Fibroblast of skin of left biceps (primary cell): ENCODE results near the gene BSN.

Experiments used
- DNase-seq, 2 experiments: peaks; one replicate each; pipeline ENCODE4 v3.0.0-alpha.2; 2013; ENCODE audit warnings: low read depth in 2 of 2

Gene BSN

DNA sequence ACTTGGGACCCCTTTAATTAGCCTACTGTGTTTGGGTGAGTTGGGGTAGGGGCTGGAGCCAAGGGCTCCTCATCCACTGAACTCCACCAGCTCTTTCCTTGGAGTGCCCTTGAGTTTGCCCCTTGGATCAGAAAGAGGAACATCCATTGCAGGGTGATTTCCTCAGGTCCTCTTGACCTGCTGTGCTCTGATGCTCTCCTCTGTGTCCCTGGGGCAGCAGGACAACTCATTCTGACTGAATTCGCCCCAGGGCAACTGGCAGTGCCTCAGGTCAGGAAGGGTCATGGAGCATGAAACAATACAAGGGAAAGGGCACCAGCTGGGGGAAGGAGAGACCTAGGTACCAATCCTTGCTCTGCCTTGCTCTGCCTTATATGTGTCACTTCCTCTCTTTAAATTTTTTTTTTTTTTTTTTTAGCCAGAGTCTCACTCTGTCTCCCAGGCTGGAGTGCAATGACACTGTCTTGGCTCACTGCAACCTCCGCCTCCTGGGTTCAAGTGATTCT is 47.8 kb downstream of the BSN start:
- no peak for DNase-seq

DNA sequence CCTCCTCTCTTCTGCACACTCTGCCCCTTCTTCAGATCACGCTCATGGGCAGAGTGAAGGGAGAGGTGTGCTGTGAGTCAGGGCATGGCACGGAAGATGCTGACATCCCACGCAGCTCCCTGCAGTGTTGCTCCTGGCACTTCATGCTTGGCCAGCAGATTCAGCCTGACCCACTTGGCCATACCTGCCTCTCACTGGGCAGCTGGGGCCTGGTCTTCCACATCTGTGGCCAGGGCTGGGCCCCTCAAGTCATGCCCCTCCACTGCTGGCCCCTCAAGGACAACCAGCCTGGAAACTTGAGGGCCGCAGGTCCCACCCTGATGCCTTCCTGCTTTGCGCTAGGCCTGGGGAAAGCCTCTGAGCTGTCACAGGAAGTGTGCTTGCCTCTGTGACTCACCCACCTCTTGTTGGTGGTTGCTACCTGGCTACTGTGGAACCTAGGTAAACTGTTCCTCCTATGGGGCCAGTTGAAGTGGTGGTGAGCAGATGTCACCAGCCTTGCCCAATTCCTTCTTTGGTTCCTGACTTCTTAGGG is 48.7 kb downstream of the BSN start:
- DNase-seq = no peak

DNA sequence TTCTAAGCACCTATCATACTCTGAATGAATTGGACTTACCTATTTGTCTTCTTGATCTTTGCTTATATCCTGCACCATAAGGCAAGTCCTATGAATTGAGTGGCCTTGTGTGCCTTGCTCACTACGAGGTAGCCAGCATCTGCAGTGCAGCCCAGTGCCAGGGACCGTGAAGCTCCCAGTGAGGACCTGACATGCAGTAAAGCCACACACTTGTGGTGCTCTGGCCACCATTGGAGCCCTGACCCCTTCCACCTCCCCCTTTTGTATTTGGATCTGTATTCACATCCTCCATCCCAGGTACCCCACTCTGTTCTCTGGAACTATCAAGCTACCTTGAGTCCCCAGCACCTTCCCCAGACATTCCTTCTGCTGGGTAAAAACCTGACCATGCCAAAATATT is 52.1 kb downstream of the BSN start:
- no peak for DNase-seq

DNA sequence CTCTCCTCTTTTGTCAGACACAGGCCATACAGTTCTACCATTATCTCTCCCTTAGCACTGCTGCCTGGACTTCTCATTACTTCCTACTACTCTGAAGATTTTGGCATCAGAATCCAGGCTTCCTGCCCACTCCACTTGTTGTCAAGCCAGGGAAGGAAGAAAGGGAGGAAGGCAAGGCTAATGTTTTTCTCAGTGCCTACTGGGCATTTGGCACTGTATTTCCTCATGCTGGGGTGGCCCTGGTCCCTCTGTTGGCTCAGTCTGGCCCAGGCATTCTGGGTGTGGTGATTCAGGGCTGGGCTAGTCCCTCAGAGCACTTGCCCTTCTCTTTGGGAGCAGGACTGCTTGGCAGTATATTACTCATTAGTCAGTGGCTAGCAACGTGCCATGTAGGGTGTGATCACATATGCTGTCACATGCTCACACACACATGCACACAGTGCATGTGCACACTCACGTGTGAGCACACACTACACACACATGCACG is 52.9 kb downstream of the BSN start:
- DNase-seq = no peak

DNA sequence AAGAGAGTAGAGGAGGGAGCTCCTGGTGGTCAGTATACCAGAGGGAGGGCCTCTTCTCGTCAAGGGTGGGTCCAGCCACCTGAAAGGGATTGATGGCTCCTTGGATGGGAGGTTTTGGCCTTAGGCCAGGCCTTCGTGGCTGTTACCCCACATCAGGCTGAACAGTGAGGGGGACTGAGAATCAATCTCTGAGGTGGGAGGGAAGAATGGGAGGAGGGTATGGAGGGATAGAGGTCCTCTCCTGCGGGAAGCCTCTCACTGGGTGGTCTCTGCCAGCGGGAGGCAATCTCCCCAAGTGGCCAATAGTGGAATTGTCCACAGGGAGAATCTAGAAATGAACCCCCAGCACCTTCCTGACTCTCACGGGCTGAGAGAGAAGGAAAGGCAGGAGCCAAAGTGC is 53.5 kb downstream of the BSN start:
- DNase-seq = no peak

DNA sequence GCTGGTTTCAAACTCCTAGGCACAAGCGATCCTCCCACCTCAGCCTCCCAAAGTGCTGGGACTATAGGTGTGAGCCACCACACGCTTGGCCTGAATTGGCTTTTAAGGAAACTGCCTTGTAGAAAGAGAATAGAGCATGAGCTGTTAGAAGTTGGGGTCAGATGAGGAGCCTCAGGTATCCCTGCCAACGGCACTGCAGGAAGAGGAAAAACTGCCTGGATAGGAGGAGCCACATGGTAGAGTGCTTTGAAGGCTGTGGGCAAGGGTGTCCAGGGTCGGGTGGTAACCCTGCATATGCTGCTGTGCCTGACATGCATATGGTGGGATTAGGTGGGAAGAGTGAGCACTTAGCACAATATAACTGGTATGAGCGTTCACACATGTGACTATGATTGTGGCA is 55.0 kb downstream of the BSN start:
- DNase-seq = no peak

DNA sequence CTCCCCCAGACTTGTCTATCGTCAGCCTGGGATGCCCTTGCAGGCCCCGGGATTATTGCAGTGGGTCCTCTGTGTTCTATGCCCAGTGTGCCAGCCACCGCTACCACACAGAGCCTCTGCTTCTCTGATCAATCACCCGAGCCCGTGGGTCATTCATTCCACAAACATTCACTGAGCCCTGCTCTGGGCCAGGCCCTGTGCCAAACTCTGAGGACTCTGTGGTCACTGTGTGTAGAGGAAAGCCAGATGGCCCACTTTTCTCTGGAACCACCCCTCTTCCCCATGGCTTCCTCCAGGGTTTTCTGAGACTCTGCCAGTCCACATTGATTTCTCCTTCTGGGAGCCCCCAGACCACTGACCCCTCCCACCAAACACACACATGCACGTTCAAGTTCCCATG is 55.5 kb downstream of the BSN start:
- no peak for DNase-seq

DNA sequence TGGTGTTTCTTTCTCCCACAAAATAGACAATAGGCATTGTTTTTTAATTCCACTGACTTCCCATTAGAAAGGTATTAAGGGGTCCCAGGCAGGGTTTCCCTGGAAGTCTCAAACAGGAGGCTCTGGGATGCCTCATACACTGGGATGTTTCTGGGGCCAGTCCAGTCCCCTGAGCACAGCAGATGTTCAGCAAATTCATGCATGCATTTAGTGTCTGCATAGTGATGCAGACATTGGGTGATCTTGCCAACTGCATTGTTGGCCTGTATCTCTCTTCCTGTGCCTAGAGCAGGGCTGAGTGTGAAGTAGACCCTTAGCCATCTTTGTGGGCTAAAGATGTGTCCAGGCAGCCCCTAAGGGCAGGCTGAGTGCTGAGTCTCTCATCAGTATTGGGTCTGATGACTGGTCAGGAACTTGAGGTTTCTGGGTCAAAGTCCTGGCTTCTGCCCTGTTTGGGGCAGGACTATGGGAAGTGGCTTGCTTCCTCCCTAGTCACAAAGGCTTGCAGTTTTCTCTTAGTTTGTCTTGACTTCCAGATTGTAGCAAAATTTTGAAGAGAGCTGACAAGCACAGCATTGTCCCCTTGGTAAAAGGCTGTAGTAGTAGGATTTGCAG is 56.5 kb downstream of the BSN start:
- no peak for DNase-seq

DNA sequence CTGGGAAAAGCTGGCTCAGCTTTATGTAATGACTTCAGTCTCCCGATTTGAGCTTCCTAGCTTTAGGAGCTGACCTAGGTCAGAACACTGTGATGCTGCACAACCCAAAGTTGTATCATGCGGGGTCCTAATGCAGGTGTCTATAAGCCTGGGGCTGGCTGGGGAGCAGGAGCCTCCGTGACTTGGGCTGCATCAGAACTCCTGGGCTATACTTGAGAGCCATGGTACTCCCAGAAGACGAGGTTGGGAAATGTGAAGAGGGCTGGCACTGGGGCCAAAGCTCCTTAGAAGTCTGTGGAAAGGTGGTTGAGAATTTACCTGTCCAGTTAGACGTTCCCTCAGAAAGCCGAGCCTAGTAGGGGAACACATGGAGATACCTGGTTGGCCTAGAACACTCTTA is 57.0 kb downstream of the BSN start:
- DNase-seq = no peak

DNA sequence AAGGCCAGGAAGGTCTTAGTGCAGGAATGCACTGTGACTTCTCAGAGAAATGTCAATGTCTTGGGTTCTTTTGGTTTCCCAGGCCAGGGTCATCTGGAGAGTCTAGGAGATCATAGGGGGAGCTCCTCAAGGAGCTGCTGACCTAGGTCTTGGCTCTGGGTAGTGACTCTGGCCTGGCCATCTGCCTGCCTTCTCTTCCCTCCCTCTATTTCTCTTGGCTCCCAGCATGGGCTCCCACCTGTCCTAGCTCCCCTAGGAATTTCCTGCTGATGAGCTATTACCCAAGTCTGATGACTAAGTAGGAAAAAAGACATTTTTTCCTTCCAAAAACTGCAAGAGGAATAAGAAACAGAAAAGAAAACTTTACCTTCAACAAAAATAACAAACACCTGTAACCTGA is 57.4 kb downstream of the BSN start:
- DNase-seq = no peak

DNA sequence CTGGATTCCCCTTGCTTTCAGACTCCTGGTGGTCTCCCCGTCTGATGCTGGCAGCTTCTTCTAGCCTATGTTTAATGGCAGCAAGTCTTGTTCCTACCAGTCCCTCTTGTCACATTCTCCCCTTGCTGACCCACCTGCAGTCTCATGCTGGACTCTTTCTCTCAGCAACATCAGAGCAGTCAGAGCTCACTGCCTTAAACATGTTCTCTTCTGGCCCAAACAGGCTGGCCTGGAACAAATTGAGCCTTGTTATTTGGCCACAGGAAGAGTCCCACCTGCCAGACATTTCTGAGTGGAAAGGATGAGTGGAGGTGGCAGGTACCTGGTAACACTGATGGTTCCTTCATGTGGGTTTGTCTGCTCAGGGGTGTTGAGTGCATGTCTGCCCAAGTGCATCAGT is 60.7 kb downstream of the BSN start:
- no peak for DNase-seq

DNA sequence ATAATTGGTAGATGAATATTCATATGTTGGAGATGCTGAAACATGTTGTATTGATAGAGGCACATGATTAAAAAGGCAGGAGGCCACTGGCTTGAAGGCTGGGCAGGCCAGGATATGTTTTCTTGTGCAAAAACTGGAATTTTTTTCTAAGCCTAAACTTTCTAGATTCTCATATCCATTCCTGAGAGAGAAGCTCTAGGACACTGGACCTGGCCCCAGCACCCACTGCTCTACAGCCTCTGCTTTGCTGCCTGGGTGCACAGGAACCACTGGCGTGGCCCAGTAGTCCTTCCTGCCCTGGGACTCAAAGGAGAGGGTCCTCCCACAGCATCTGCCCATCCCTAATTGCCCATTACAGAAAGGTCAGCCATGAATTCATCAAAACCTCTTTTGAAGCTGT is 61.8 kb downstream of the BSN start:
- no peak for DNase-seq

DNA sequence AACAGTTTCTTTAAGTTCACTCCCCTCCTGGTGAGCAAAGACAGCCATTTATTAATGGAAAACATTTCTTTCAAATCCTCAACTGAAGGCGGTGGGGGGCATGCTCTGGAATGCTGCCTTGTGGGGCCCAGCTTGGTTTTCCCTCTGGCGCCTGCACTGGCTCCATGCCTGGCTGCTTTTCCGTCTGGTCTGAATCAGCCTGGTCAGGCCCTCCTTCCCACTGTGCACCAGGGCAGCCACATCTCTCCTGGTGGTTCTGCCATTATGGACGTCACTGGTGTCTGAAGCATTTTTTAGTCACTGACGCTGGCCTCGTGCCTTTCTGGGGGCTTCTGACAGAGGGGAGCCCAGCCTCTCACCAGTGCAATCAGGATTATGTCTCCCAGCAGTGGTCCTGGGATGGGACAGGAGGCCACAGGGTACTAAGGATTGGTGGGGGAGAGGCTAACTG is 62.2 kb downstream of the BSN start:
- DNase-seq = peak; percentile 69

DNA sequence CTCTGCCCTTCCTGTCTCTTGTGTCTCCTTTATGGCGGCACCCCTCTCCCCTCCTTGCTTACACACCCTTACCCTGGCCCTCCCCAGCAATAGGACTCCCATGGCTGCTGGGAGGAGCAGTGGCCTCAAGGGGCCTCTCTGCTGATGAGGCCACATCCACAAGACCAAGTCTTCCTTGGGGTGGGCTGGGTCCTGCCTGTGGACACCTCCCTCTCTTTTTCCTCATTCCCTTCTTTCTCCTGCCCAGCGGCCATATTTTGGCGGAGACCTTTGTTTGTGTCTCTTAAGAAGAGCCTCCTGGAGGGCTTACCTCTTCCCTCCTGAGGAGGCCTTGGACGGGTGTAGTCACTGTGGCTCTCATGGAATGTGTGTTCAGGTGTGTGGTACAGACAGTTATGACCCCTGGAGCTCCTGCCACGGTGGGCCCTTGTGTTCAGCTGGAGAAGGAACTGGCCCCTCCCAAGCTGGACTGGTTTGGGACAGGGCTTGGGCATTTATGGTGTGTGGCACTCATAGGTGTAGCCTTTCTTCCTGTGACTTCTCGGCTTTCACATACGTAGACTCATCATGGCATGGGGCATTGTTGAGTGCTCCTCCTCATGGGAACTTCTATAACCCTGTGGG is 63.2 kb downstream of the BSN start:
- DNase-seq = no peak

DNA sequence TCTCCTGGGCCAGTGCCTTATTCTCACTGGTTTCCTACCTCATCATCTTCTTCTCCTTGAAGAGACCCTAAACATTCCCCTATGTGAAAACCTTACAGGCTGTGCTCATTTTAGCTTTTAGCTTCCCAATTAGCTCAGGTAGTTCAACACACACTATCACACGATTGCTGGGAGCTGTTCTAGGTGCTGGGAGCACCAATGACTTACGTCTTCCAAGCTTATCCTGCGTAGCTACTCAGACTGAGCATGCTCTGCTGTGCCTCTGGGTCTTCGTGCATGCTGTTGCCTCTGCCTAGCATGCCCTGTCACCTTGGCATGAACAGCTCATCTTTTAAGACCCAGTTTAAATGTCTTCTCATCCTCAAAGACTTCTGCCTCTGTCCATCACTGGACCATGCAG is 64.1 kb downstream of the BSN start:
- DNase-seq = no peak

DNA sequence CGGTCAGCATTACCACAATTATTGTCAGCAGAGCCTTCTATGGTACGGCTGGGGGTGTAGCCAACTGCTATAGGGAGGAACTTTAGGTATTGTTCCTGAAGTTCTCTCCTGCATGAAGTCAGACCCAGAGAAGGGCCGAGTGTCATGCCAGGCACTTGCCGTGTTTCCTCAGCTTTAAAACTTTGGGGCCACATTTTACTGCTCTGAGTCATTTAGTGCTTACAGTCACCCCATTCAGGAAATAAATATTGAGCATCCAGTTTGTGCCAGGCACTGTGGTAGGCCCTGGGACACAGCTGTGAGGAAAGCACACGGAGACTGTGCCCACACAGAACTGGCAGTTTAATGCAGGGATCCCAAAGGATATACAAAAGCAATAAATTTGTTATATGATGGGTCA is 65.4 kb downstream of the BSN start:
- no peak for DNase-seq

DNA sequence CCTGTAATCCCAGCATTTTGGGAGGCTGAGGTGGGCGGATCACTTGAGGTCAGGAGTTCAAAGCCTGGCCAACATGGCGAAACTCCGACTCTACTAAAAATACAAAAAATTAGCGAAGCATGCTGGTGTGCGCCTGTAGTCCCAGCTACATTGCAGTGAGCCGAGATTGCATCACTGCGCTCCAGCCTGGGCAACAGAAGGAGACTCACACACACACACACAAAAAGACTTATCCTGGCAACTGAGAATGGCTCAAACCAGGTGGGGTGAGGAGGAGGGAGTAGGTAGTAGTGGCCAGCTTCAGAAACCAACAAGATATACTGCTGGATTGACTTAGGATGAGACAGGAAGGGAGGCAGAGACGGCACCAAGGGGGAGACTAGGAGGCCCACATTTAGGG is 66.5 kb downstream of the BSN start:
- no peak for DNase-seq

DNA sequence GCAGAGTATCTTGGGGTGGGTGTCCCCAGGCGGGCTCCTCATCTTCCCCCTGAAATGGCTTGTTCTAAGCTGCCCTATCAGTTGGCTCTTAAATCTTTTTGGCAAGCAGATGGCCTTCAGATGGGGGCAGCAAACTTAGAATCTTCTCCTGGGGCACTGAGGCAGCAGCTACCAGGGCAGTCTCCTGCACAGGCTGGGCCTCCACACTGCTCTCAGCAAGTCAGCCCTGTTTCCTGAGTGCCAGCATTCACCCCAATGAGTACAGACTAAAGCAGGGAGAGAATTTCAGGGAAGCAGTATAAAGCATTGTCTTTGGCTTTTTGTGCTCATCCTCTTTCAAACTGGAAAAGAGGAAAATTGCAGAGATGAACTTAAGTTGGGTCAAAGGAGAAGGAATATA is 68.8 kb downstream of the BSN start:
- no peak for DNase-seq

DNA sequence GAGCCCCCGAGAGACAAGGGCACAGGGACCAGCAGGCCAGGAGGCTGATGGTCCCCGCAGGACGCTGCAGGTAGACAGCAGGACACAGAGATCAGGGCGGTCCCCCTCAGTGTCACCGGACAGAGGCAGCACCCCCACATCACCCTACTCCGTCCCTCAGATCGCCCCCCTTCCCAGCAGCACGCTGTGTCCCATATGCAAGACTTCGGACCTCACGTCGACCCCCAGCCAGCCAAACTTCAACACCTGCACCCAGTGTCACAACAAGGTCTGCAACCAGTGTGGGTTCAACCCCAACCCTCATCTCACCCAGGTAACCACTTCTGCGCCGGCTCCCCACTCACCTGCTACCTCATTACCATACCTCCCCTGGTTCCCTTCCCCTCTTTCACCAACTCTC is 70.8 kb downstream of the BSN start:
- no peak for DNase-seq

DNA sequence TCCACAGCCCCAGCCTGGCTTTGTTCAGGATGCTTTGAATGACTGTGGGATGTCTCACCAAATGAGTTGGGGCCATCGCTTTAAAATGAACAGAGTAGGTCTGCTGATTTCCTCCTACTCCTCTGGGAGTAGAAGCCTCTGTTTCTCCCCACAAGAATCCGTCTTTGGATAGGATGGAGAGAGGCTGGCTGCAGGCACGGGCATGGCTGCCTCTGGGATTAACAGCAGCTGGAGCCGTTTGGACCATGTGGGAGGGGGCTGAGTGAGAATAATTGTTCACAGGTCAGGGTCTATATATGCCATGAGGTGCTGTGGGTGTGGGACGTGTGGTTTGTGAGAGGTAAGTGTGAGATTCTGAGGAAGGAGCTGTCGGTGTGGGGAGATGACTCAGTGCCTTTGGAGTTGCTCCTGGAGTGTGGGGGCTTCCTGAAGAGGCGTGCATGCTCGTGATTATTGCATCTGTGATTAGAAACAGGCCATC is 71.9 kb downstream of the BSN start:
- peak; percentile 66 to 73 for DNase-seq

DNA sequence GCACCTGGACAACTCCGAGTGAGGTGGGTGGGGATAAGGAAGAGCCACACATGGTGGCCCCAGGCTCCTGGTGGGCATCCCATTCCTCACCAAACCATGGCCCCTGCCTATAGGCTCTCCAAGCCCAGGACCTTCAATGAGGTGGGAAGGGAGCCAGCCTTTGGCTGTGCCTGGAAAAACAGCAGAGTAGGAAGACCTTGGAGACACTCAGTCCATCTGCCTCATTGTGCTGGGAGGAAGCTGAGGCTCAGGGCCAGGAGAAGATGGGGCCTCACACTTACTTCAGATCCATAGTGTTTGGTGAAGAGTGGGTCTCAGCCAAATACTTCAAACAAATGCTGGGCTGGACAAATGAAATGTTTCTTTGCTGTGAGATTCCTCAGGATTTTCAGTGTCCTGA is 72.5 kb downstream of the BSN start:
- DNase-seq = no peak

DNA sequence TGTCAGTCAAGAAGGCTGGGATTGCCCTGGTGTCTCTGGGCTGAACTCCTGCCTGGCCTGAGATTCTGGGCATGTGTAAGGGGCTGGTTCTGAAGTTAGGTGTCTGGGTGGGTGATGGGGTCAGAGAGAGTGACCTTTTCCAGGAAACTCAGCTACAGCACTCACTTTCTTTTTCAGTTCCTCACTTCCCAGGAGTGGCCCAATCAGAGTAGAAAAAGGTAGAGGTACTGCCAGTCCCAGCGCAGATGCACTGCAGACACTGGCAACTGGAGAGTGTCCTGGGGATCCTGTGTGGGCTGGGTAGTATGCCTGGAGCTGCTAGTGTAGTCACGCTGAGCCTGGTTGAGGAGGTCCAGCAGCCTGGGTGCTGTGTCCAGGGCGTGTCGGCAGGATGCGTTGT is 73.4 kb downstream of the BSN start:
- DNase-seq = no peak

DNA sequence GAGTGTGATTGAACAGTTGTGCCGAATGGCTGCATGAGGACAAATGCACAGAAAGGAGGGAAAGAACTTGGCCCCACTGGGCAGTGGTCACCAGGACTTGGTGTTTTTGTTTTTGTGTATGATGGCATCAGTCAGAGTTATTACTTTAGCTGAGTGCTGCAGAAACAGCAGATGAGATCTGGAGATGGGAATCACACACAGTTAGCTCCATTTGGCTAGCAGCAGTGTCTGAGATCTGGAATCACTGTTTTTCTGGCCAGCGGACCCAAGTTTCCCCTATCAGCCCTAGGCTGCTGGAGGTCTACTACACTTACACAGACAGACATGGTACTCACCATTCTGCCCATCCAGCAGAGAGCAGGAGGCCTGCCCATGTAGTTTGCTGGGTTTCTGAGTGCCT is 74.0 kb downstream of the BSN start:
- DNase-seq = no peak
